ENCODE measurements around the gene ASPHD1. TPM values are rescaled to one million over a fixed set of nuclear protein-coding genes. Genes with fewer than 3 reads are reported as not detected.

ASPHD1 gene
- total and polyA plus RNA-seq, 10 donors, result 0.28 to 1.6 (median 0.77) TPM; not detected in 4

DNA sequence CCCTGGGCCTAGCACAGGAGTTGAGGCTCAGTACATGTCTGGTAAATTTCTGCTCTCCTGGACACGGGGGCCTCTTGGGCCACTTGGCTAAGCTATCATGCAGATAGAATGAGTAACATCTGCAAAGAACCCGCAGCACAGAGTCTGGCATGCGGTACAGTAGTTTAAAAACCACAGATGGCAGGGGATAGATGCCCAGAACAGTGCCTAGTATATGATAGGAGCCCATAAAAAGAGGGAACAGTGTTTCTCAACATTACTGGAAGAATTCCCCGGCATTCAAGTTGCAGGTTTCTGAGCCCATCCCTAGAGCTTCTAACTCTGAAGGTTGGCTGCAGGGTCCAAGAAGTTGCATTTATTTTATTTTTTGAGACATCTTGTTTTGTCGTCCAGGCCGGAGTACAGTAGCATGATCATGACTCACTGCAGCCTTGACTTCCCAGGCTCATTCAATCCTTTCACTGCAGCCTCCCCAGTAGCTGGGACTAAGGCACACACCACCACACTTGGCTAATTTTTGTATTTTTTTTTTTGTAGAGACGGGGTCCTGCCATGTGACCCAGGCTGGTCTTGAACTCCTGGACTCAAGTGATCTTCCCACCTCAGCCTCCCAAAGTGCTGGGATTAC is 43.0 kb upstream of the ASPHD1 start:
- WGBS, 5 donors, result 79 to 93% (median 87%) methylated on average over 7 of the region's 7 CpGs
- DNase-seq, result no peak
- H3K9me3 ChIP-seq, result no peaks in the 10 kb centered on the region
- H3K4me1 ChIP-seq, result peaks cover 12 to 26% (median 20%) of the 10 kb centered on the region in 6 donors
- H3K4me3 ChIP-seq, result no peak overlapping the region
- intact Hi-C loops (cut with DNase I; ENCODE audit: low total_unique reads), result no loop called here
- H3K36me3 ChIP-seq, result peaks cover 0 to 40% (median 31%) of the 10 kb centered on the region in 6 donors
- H3K27me3 ChIP-seq (replicated peaks in 1 of 7), result no peaks in the 10 kb centered on the region
- H3K27ac ChIP-seq, result no peak overlapping the region
- TF ChIP-seq POLR2AphosphoS5 (IDR thresholded peaks at IDR 0.05) (no peak), POLR2A (IDR thresholded peaks at IDR 0.05) (no peak)
- TF ChIP-seq, protein P1, sequence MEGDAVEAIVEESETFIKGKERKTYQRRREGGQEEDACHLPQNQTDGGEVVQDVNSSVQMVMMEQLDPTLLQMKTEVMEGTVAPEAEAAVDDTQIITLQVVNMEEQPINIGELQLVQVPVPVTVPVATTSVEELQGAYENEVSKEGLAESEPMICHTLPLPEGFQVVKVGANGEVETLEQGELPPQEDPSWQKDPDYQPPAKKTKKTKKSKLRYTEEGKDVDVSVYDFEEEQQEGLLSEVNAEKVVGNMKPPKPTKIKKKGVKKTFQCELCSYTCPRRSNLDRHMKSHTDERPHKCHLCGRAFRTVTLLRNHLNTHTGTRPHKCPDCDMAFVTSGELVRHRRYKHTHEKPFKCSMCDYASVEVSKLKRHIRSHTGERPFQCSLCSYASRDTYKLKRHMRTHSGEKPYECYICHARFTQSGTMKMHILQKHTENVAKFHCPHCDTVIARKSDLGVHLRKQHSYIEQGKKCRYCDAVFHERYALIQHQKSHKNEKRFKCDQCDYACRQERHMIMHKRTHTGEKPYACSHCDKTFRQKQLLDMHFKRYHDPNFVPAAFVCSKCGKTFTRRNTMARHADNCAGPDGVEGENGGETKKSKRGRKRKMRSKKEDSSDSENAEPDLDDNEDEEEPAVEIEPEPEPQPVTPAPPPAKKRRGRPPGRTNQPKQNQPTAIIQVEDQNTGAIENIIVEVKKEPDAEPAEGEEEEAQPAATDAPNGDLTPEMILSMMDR (IDR thresholded peaks at IDR 0.05 in 8 of 11, conservative IDR thresholded peaks at IDR 0.05 in 3 of 11), result no peak

DNA sequence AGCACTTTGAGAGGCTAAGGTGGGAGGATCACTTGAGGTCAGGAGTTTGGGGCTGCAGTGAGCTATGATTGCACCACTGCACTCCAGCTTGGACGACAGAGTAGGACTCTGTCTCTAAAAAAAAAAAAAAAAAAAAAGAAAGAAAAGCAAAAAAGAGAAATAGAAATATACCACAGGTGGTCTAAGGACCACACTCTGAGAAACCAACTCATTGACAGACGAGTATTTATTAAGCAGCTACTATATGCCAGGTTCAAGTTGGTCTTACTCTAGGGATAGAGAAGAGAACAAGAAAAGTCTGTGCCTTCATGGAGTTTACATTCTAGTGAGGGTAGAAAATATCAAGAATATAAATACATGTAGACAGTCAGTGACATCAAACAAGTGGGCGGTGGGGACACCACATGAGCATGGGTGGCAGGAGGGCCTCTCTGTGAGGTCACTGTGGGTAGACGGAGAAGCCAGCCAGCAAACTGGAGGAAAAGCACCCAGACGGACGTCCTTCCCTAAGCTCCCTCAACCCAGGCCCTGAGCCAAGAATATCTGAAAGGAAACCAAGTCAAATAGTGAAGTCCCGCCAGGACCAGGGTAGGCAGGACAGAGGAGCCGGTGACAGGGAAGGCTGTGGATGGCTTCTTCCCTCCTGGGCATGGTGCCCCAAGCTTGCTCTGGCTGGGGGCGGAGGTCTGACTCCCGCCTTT is 42.0 kb upstream of the ASPHD1 start:
- TF ChIP-seq, protein P1 (IDR thresholded peaks at IDR 0.05 in 8 of 11, conservative IDR thresholded peaks at IDR 0.05 in 3 of 11), result no peak
- TF ChIP-seq POLR2AphosphoS5 (IDR thresholded peaks at IDR 0.05) (no peak), POLR2A (IDR thresholded peaks at IDR 0.05) (no peak)
- 76 to 95% (median 84%) methylated on average over 9 to 10 of the region's 10 CpGs for WGBS, 5 donors
- no peaks in the 10 kb centered on the region for H3K9me3 ChIP-seq
- H3K27me3 ChIP-seq (replicated peaks in 1 of 7), result no peaks in the 10 kb centered on the region
- peaks cover 0 to 40% (median 31%) of the 10 kb centered on the region in 6 donors for H3K36me3 ChIP-seq
- intact Hi-C loops (cut with DNase I; ENCODE audit: low total_unique reads), result no loop called here
- no peak overlapping the region for H3K27ac ChIP-seq
- no peak overlapping the region for H3K4me3 ChIP-seq
- DNase-seq, result no peak
- peaks cover 14 to 28% (median 22%) of the 10 kb centered on the region in 6 donors for H3K4me1 ChIP-seq

DNA sequence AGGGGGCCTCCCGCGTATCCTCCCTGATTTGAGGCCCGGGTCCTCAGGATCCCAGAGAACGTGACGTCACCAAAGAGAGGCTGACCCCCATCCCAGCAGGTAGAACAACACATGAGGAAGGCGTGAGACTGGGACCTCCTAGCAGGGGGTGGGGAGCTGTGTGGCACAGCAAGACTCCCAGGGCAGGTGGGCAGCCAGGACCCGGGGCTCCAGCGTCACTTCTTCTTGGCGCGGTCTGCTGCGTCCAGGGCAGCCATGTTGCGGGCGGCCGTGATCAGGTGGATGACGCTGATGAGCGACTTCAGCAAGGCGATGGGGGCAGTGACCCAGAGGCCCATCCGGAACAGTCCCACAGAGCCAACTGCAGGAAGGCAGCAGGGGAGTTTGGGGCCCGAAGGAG is 41.3 kb upstream of the ASPHD1 start:
- Histone ChIP-seq H3K9me3 (no peaks in the 10 kb centered on the region), H3K36me3 (peaks cover 0 to 40% (median 31%) of the 10 kb centered on the region in 6 donors), H3K27ac (no peak overlapping the region), H3K4me3 (no peak overlapping the region), H3K4me1 (peaks cover 17 to 35% (median 28%) of the 10 kb centered on the region in 6 donors), H3K27me3 (replicated peaks in 1 of 7) (no peaks in the 10 kb centered on the region)
- WGBS, 5 donors, result 93 to 96% (median 96%) methylated on average over 13 to 19 of the region's 19 CpGs
- TF ChIP-seq POLR2A (IDR thresholded peaks at IDR 0.05), result no peak
- intact Hi-C loops (cut with DNase I; ENCODE audit: low total_unique reads), result no loop called here
- DNase-seq, result no peak

DNA sequence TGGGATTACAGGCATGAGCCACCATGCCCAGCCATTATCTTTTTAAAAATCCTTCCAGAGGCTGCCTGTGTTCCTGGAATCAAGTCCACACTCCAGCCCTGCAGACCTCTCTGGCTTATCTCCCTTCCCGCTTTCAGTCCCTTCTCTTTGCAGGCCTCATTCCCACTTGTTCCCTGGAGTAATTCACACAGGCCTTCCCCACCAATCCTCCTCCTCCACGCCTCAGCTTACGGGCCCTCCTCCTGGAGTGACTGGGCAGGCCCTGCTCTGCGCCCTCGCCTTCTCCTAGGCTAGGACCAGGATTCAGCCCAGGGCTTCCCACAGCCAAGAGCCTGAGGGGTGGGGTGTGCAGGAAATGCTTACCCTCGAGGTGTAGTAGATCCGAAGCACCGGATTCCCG is 40.1 kb upstream of the ASPHD1 start:
- TF ChIP-seq POLR2A (IDR thresholded peaks at IDR 0.05), result no peak
- TF ChIP-seq, protein P1 (IDR thresholded peaks at IDR 0.05 in 8 of 11, conservative IDR thresholded peaks at IDR 0.05 in 3 of 11), result no peak
- TF ChIP-seq POLR2AphosphoS5 (IDR thresholded peaks at IDR 0.05), result no peak
- DNase-seq, result no peak
- Histone ChIP-seq H3K36me3 (peaks cover 0 to 40% (median 31%) of the 10 kb centered on the region in 6 donors), H3K9me3 (no peaks in the 10 kb centered on the region), H3K4me3 (no peak overlapping the region), H3K27me3 (replicated peaks in 1 of 7) (no peaks in the 10 kb centered on the region), H3K4me1 (peaks cover 17 to 36% (median 29%) of the 10 kb centered on the region in 6 donors), H3K27ac (no peak overlapping the region)
- intact Hi-C loops (cut with DNase I; ENCODE audit: low total_unique reads), result no loop called here
- 86 to 93% (median 91%) methylated on average over 9 of the region's 9 CpGs for WGBS, 5 donors

Data from spleen (tissue), 11 donors.